ENCODE measurements around the gene SLC8A3.

The SLC8A3 gene

GRCh38 chr14:70152704-70153103 lies 36.0 kb downstream of the SLC8A3 start:
- no peak overlapping the region for H4K8ac ChIP-seq (ENCODE audit: low read length)
- H3K4me2 ChIP-seq (ENCODE audit: low read length, poor library complexity, severe bottlenecking) = no peak overlapping the region
- H4K91ac ChIP-seq (ENCODE audit: low read length) = no peak overlapping the region
- no peak overlapping the region for H3K27ac ChIP-seq (ENCODE audit: low read length, poor library complexity, severe bottlenecking)
- no peak overlapping the region for H3K18ac ChIP-seq (ENCODE audit: low read depth in 1 of 2, low read length in 2 of 2)
- H3K9ac ChIP-seq (ENCODE audit: low read length) = no peak overlapping the region
- no peak overlapping the region for H2AK5ac ChIP-seq (ENCODE audit: low read length, severe bottlenecking)
- DNase-seq = no peak
- no peaks in the 10 kb centered on the region for H3K4me1 ChIP-seq (ENCODE audit: control insufficient read depth, insufficient read depth, low read depth, low read length)
- H2BK15ac ChIP-seq (ENCODE audit: low read depth, poor library complexity, severe bottlenecking) = no peak overlapping the region
- H3K79me1 ChIP-seq (replicated peaks; ENCODE audit: low read length, poor library complexity, severe bottlenecking) = no peaks in the 10 kb centered on the region
- no peak overlapping the region for H3K14ac ChIP-seq (ENCODE audit: low read length in 2 of 2)
- no peak overlapping the region for H2BK120ac ChIP-seq (ENCODE audit: low read depth, low read length)
- H3K4ac ChIP-seq (ENCODE audit: low read depth in 1 of 2, low read length in 2 of 2) = no peak overlapping the region
- no peak overlapping the region for H3K23ac ChIP-seq (ENCODE audit: low read length in 2 of 2)
- H2BK5ac ChIP-seq (ENCODE audit: low read depth, low read length, poor library complexity, severe bottlenecking) = no peak overlapping the region
- H2AFZ ChIP-seq (ENCODE audit: low read depth, low read length) = no peak overlapping the region
- H2BK12ac ChIP-seq (ENCODE audit: low read length in 2 of 2) = no peak overlapping the region
- H3K36me3 ChIP-seq (ENCODE audit: control insufficient read depth in 1 of 2, insufficient read depth in 2 of 2, low read depth in 1 of 2, low read length in 2 of 2) = no peaks in the 10 kb centered on the region
- H3K4me3 ChIP-seq (ENCODE audit: insufficient read depth in 1 of 2, low read depth in 1 of 2, low read length in 2 of 2) = no peak overlapping the region
- H3K27me3 ChIP-seq (ENCODE audit: control insufficient read depth in 1 of 2, insufficient read depth in 1 of 2, low read length in 2 of 2) = peaks cover 0 to 20% of the 10 kb centered on the region in 2 experiments
- WGBS = 33% methylated on average over 4 of the region's 4 CpGs
- no peaks in the 10 kb centered on the region for H3K9me3 ChIP-seq (ENCODE audit: control insufficient read depth, low read length)

GRCh38 chr14:70152081-70152480 lies 36.7 kb downstream of the SLC8A3 start:
- Histone ChIP-seq H2BK12ac (ENCODE audit: low read length in 2 of 2) (no peak overlapping the region), H2BK5ac (ENCODE audit: low read depth, low read length, poor library complexity, severe bottlenecking) (no peak overlapping the region), H4K91ac (ENCODE audit: low read length) (no peak overlapping the region), H3K4ac (ENCODE audit: low read depth in 1 of 2, low read length in 2 of 2) (no peak overlapping the region), H2BK120ac (ENCODE audit: low read depth, low read length) (no peak overlapping the region), H3K14ac (ENCODE audit: low read length in 2 of 2) (no peak overlapping the region), H3K27me3 (ENCODE audit: control insufficient read depth in 1 of 2, insufficient read depth in 1 of 2, low read length in 2 of 2) (peaks cover 3 to 20% of the 10 kb centered on the region in 2 experiments), H2AK5ac (ENCODE audit: low read length, severe bottlenecking) (no peak overlapping the region), H2AFZ (ENCODE audit: low read depth, low read length) (no peak overlapping the region), H3K4me2 (ENCODE audit: low read length, poor library complexity, severe bottlenecking) (no peak overlapping the region), H4K8ac (ENCODE audit: low read length) (no peak overlapping the region), H3K79me1 (replicated peaks; ENCODE audit: low read length, poor library complexity, severe bottlenecking) (no peaks in the 10 kb centered on the region), H3K27ac (ENCODE audit: low read length, poor library complexity, severe bottlenecking) (no peak overlapping the region), H3K9ac (ENCODE audit: low read length) (no peak overlapping the region), H3K4me3 (ENCODE audit: insufficient read depth in 1 of 2, low read depth in 1 of 2, low read length in 2 of 2) (no peak overlapping the region), H3K4me1 (ENCODE audit: control insufficient read depth, insufficient read depth, low read depth, low read length) (no peaks in the 10 kb centered on the region), H3K36me3 (ENCODE audit: control insufficient read depth in 1 of 2, insufficient read depth in 2 of 2, low read depth in 1 of 2, low read length in 2 of 2) (no peaks in the 10 kb centered on the region), H3K18ac (ENCODE audit: low read depth in 1 of 2, low read length in 2 of 2) (no peak overlapping the region), H2BK15ac (ENCODE audit: low read depth, poor library complexity, severe bottlenecking) (peak overlapping the region; percentile 20), H3K23ac (ENCODE audit: low read length in 2 of 2) (no peak overlapping the region), H3K9me3 (ENCODE audit: control insufficient read depth, low read length) (no peaks in the 10 kb centered on the region)
- DNase-seq = no peak
- WGBS = 77% methylated on average over 3 of the region's 3 CpGs

GRCh38 chr14:70149596-70150165 lies 39.1 kb downstream of the SLC8A3 start:
- WGBS = 85% methylated on average over 3 of the region's 4 CpGs

GRCh38 chr14:70148911-70149595 lies 39.7 kb downstream of the SLC8A3 start:
- no peaks in the 10 kb centered on the region for H3K79me1 ChIP-seq (replicated peaks; ENCODE audit: low read length, poor library complexity, severe bottlenecking)
- no peak overlapping the region for H2BK12ac ChIP-seq (ENCODE audit: low read length in 2 of 2)
- no peak overlapping the region for H4K91ac ChIP-seq (ENCODE audit: low read length)
- no peak overlapping the region for H3K18ac ChIP-seq (ENCODE audit: low read depth in 1 of 2, low read length in 2 of 2)
- H2BK5ac ChIP-seq (ENCODE audit: low read depth, low read length, poor library complexity, severe bottlenecking) = no peak overlapping the region
- no peak overlapping the region for H3K4ac ChIP-seq (ENCODE audit: low read depth in 1 of 2, low read length in 2 of 2)
- no peaks in the 10 kb centered on the region for H3K9me3 ChIP-seq (ENCODE audit: control insufficient read depth, low read length)
- H3K4me1 ChIP-seq (ENCODE audit: control insufficient read depth, insufficient read depth, low read depth, low read length) = no peaks in the 10 kb centered on the region
- H3K27ac ChIP-seq (ENCODE audit: low read length, poor library complexity, severe bottlenecking) = no peak overlapping the region
- no peaks in the 10 kb centered on the region for H3K36me3 ChIP-seq (ENCODE audit: control insufficient read depth in 1 of 2, insufficient read depth in 2 of 2, low read depth in 1 of 2, low read length in 2 of 2)
- no peak overlapping the region for H2BK15ac ChIP-seq (ENCODE audit: low read depth, poor library complexity, severe bottlenecking)
- WGBS = 25% methylated on average over 3 of the region's 3 CpGs
- H2AK5ac ChIP-seq (ENCODE audit: low read length, severe bottlenecking) = no peak overlapping the region
- no peak overlapping the region for H2BK120ac ChIP-seq (ENCODE audit: low read depth, low read length)
- H3K27me3 ChIP-seq (ENCODE audit: control insufficient read depth in 1 of 2, insufficient read depth in 1 of 2, low read length in 2 of 2) = peaks cover 3 to 20% of the 10 kb centered on the region in 2 experiments
- H2AFZ ChIP-seq (ENCODE audit: low read depth, low read length) = no peak overlapping the region
- no peak for DNase-seq
- H4K8ac ChIP-seq (ENCODE audit: low read length) = no peak overlapping the region
- no peak overlapping the region for H3K4me2 ChIP-seq (ENCODE audit: low read length, poor library complexity, severe bottlenecking)
- H3K14ac ChIP-seq (ENCODE audit: low read length in 2 of 2) = no peak overlapping the region
- no peak overlapping the region for H3K4me3 ChIP-seq (ENCODE audit: insufficient read depth in 1 of 2, low read depth in 1 of 2, low read length in 2 of 2)
- no peak overlapping the region for H3K9ac ChIP-seq (ENCODE audit: low read length)
- H3K23ac ChIP-seq (ENCODE audit: low read length in 2 of 2) = no peak overlapping the region

More at GRCh38 chr14:70149596-70150165, 39.1 kb downstream of the SLC8A3 start:
- Histone ChIP-seq H3K27ac (ENCODE audit: low read length, poor library complexity, severe bottlenecking) (no peak overlapping the region), H3K79me1 (replicated peaks; ENCODE audit: low read length, poor library complexity, severe bottlenecking) (no peaks in the 10 kb centered on the region), H3K36me3 (ENCODE audit: control insufficient read depth in 1 of 2, insufficient read depth in 2 of 2, low read depth in 1 of 2, low read length in 2 of 2) (no peaks in the 10 kb centered on the region), H3K18ac (ENCODE audit: low read depth in 1 of 2, low read length in 2 of 2) (no peak overlapping the region), H2AFZ (ENCODE audit: low read depth, low read length) (no peak overlapping the region), H2AK5ac (ENCODE audit: low read length, severe bottlenecking) (no peak overlapping the region), H3K9me3 (ENCODE audit: control insufficient read depth, low read length) (no peaks in the 10 kb centered on the region), H2BK15ac (ENCODE audit: low read depth, poor library complexity, severe bottlenecking) (no peak overlapping the region), H3K4ac (ENCODE audit: low read depth in 1 of 2, low read length in 2 of 2) (no peak overlapping the region), H2BK120ac (ENCODE audit: low read depth, low read length) (no peak overlapping the region), H3K4me3 (ENCODE audit: insufficient read depth in 1 of 2, low read depth in 1 of 2, low read length in 2 of 2) (no peak overlapping the region), H4K91ac (ENCODE audit: low read length) (no peak overlapping the region), H3K4me2 (ENCODE audit: low read length, poor library complexity, severe bottlenecking) (no peak overlapping the region), H3K14ac (ENCODE audit: low read length in 2 of 2) (no peak overlapping the region), H2BK5ac (ENCODE audit: low read depth, low read length, poor library complexity, severe bottlenecking) (no peak overlapping the region), H4K8ac (ENCODE audit: low read length) (no peak overlapping the region), H2BK12ac (ENCODE audit: low read length in 2 of 2) (no peak overlapping the region), H3K4me1 (ENCODE audit: control insufficient read depth, insufficient read depth, low read depth, low read length) (no peaks in the 10 kb centered on the region), H3K27me3 (ENCODE audit: control insufficient read depth in 1 of 2, insufficient read depth in 1 of 2, low read length in 2 of 2) (peaks cover 3 to 20% of the 10 kb centered on the region in 2 experiments), H3K23ac (ENCODE audit: low read length in 2 of 2) (no peak overlapping the region), H3K9ac (ENCODE audit: low read length) (no peak overlapping the region)
- DNase-seq = no peak
